GM18870 (cell line): ENCODE data around the gene TUFT1.
"Not testable (repeated sequence)": the region's sequence is repeated elsewhere in the genome, so short reads cannot be mapped to it uniquely, and the experiment has no call there.

Experiments
- ATAC-seq: cut with Tn5 transposase; IDR thresholded peaks from one replicate; pipeline ENCODE4 v1.9.1; 2021; ENCODE audit warnings: moderate library complexity; ENCODE audit not compliant: unreplicated experiment

The TUFT1 gene

DNA sequence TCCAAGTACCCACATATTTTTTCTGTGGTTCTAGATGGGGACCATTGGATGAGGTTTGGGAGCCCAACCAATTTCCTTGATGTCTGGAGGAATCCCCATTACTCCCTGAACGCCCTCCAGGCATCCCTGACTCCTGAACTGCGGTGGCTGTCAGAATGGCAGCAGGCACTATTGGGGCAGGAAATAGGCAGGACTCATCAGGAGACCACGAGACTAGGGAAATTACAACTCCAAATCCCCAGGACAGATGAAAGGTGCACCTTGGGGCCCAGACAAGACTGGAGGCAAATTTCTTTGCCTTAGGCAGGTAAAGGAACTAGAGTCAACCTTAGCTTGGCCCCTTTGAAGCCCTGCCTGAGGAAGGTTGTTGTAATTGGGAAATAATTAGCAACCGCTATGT, 27.8 kb upstream of the TUFT1 start:
- no peak for ATAC-seq

DNA sequence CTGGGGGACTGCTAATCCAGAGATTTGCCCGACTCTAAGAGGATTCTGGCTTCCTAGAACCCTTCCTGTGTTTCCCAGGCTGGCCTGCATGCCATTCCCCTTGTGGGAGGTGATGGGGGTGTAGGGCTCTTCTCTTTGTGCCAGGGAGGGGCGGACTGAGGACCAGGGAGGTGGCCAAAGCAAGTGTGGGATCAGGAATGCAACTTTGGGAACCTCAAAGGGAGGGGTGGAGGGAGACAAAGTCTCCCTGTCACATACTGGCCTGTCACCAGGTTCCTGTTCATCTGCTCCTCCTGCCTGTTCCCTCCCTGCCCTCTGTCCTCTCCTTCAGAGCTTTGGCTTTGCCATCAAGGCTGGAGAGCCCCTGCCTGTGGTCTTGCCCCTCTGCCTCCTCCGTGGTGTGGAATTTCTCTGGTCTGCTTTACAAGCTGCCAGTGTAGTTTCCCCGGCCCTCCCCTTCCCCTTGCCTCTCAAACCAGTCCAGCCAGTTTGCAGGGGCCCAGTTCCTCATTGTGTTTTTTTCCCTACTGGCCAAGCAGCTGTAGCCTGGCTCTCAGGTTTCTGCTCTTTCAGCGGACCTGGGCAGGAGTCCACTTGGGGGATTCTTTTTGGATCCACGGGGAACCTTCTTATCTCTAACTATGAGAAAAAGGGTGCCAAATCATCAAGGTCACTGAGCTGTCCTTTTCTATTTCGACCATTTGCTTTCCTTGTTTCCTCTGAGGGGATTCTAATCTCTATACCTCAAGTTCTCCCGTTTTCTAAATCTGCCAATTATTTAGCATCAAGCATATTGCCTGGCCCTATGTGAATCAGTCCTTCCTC, 27.1 kb upstream of the TUFT1 start:
- no peak for ATAC-seq

DNA sequence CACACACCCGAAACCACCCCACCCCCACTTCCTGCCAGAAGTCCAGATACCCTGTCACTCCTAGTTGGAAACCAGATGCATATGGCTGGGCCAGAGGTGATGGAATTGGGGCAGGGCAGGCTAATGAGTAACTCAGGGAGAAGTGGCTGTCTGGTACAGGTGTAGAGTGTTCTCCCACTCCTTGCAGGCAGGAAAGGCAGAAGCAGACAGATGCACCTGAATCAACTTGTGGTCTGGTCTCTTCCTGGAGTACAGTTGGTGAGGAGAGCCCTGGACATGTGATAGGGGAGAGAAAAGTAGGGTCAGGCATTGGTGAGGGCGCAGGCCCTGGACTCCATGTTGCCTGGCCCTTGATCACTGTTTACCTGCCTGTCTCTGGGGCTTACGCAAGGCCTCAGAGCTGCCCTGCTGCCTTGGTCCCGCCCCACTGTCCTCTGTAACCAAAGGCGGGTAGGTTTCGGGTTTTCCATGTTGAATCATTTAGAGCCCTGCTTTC, 26.4 kb upstream of the TUFT1 start:
- ATAC-seq, result no peak

DNA sequence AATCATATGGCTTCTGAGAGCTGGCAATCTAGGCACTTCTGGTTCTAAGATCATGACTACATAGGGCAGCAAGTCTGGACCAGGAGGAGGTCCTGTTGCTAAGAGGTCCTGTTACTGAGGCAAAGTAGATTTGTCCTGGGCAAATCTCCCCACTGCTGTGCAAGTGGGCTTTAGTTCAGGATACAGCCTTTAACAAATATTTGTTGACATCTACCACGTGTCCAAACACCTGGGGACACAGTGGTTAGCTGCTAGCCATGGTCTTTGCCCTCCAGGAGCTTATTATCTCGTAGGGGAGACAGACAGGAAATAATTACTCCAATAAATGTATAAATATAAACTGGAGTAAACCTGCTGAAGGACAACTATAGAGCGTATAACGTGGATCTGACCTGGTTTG, 25.7 kb upstream of the TUFT1 start:
- ATAC-seq, result no peak

DNA sequence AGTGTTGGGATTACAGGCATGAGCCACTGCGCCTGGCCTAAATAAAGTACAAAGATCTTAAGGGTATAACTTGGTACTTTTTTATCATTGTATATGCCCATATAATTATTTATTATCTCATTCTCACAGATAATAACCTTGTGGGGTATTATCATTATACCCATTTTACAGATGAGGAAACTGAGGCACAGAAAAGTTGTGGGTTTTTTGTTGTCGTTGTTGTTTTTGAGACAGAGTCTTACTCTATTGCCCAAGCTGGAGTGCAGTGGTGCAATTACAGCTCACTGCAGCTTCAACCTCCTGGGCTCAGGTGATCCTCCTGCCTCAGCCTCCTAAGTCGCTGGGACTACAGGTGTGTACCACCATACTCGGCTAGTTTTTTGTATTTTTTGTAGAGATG, 24.8 kb upstream of the TUFT1 start:
- ATAC-seq, result no peak

DNA sequence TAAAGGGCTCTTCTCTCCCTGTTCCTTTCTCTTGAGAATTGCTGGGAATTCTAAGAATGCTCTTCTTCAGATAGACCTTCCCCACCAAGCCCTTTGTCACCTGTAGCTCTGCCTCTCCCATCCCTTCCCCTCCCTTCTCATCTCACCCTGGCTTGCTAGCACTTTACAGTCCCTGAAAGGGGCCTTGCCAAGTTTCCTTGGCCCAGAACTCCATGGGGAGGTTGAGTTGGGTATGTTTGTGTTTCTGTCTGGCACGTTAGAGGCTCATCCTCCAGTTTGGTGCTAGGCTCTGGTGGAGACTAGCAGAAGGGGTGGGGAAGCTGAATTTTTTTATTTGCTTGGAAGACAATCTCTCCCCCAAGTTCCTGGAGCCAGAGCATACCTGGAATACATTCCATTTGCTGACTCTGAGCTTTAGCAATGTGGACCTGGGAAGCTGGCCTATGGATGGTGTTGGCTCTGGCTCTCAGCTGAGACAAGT, 24.0 kb upstream of the TUFT1 start:
- ATAC-seq, result no peak

DNA sequence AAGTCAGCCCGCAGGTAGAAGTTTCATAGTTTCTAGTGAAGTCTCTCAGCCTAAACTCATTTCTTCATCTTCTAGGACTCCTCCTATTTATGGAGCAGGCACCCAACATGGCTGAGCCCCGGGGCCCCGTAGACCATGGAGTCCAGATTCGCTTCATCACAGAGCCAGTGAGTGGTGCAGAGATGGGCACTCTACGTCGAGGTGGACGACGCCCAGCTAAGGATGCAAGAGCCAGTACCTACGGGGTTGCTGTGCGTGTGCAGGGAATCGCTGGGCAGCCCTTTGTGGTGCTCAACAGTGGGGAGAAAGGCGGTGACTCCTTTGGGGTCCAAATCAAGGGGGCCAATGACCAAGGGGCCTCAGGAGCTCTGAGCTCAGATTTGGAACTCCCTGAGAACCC, 21.7 kb upstream of the TUFT1 start:
- no peak for ATAC-seq

DNA sequence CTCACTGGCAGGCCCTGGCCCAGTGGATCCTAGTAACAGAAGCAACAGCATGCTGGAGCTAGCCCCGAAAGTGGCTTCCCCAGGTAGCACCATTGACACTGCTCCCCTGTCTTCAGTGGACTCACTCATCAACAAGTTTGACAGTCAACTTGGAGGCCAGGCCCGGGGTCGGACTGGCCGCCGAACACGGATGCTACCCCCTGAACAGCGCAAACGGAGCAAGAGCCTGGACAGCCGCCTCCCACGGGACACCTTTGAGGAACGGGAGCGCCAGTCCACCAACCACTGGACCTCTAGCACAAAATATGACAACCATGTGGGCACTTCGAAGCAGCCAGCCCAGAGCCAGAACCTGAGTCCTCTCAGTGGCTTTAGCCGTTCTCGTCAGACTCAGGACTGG, 21.2 kb upstream of the TUFT1 start:
- ATAC-seq, result no peak

DNA sequence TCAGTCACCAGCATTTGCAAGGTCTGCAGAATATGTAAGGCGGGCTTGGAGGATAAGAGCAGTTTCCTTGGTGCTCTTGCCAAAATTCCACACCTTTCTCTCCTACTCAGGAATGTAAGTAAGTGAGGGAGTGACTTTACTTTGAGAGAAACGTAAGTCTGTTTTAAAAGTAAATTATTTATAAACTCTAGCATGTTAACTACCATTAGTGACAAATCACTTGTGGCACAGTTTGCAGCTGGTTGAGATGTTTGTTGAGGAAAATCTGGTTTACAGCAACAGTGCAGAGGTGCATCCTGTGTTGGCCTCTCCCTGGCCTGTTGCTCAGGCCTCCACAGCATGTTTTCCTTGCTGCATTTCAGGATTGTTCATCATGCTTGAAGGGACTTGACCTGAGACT, 20.4 kb upstream of the TUFT1 start:
- ATAC-seq, result no peak

DNA sequence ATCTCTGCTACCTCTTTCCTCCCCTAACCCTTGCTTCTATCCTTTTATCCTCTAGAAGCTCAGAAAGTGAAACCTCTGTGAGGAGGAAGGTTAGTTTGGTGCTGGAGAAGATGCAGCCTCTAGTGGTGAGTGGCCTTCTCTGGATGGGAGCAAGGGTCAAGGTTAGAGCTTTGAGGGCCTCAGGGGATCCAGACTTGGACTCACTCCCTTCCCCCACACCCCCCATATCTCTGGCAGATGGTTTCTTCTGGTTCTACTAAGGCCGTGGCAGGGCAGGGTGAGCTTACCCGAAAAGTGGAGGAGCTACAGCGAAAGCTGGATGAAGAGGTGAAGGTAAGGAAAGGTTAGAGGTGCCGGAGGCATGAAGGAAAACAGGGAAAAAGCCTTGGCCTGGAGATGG, 19.8 kb upstream of the TUFT1 start:
- ATAC-seq, result no peak

DNA sequence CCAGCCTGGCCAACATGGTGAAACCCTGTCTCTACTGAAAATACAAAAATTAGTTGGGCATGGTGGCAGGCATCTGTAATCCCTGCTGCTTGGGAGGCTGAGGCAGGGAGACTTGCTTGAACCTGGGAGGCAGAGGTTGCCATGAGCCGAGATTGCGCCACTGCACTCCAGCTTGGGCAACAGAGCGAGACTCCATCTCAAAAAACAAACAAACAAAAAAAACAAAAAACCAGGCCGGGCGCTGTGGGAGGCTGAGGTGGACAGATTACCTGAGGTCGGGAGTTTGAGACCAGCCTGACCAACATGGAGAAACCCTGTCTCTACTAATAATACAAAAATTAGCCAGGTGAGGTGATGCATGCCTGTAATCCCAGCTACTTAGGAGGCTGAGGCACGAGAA, 17.7 kb upstream of the TUFT1 start:
- ATAC-seq, result not testable (repeated sequence)

DNA sequence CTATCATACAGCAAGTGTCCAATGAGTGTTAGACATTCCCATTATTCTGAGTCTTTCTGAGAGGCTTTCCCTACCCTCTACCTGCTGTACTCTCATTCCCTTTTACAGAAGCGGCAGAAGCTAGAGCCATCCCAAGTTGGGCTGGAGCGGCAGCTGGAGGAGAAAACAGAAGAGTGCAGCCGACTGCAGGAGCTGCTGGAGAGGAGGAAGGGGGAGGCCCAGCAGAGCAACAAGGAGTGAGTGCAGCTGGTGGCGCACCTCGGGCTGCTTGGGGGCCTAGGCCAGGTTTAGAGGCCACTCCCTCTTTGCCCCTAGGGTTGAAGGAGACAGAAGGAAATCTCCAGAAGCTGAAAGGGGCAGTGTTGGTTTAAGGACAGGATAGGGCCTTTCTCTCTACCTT, 16.8 kb upstream of the TUFT1 start:
- no peak for ATAC-seq

DNA sequence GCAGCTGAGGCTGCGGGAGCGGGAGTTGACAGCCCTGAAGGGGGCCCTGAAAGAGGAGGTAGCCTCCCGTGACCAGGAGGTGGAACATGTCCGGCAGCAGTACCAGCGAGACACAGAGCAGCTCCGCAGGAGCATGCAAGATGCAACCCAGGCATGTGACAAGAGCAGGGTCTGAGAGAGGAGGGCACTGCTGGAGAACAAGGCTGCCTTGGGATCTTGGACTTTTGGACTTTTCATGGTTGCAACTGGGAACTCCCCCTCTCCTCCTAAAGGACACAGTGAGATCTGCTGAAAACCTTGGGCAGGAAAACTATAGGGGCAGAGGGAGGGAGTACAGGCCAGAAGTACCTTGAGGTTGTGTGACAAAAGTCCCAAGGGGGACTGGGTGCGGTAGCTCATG, 15.4 kb upstream of the TUFT1 start:
- ATAC-seq, result no peak

DNA sequence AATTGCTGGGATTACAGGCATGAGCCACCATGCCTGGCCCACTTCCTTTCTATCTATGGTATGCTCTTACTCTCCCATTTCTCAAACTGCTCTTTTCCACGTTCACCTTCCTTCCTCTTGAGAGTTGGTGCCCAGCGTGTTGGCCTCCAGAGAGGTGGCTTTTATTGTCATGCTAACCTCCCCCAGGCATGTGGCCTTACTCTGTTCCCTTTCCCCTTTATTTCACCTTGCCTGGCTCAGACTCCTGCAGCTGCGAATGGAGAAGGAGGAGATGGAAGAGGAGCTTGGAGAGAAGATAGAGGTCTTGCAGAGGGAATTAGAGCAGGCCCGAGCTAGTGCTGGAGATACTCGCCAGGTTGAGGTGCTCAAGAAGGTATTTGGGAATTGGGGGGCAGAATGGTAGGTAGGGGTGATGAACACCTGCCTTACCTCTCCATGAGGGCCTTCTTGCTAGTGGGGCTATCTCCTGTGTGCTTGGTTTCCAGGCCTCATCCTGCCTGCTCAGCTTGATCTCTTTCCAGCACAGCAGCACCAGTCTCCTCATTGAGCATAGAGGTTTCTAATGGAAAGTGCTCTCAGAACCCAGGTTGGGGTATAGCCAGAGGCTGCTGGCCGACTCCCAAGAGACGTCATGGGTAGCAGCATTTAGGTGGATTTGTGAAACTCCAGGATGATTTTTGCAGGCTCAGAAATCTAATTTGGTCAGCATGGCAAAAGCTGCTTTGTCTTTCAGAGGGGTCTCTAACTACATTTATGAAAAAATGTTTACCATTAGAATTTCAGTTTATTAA, 13.2 kb upstream of the TUFT1 start:
- ATAC-seq, result no peak

DNA sequence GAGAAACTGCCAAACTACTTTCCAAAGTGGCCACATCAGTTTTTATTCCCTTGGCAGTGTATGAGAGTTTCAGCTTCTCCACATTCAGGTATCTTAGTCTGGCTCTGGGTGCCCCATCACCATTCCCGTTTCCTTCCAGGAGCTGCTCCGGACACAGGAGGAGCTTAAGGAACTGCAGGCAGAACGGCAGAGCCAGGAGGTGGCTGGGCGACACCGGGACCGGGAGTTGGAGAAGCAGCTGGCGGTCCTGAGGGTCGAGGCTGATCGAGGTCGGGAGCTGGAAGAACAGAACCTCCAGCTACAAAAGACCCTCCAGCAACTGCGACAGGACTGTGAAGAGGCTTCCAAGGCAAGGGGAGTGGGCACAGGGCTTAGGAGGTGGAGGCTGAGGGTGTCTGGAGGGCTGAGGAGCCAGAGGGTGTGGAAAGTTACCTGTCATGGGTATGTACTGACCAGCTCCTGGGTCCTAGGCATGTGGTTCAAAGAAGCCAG, 10.9 kb upstream of the TUFT1 start:
- no peak for ATAC-seq

DNA sequence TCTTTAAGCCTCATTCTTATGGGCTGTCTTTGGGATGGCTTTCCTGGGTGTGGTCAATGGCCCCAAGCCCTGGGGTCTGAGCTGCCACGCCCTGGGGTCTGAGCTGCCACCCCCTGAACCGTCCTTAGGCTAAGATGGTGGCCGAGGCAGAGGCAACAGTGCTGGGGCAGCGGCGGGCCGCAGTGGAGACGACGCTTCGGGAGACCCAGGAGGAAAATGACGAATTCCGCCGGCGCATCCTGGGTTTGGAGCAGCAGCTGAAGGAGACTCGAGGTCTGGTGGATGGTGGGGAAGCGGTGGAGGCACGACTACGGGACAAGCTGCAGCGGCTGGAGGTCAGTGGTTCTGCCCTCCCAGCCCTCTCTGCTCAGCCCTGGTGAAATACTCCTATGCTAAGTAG, 10.3 kb upstream of the TUFT1 start:
- no peak for ATAC-seq

DNA sequence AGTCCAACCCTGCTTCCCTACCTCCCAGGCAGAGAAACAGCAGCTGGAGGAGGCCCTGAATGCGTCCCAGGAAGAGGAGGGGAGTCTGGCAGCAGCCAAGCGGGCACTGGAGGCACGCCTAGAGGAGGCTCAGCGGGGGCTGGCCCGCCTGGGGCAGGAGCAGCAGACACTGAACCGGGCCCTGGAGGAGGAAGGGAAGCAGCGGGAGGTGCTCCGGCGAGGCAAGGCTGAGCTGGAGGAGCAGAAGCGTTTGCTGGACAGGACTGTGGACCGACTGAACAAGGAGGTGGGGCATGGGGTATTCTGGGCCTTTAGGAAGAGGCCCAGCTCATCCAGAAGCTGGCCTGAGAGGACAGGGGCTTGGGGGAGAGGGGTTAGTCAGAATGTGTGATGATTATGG, 9.6 kb upstream of the TUFT1 start:
- no peak for ATAC-seq

DNA sequence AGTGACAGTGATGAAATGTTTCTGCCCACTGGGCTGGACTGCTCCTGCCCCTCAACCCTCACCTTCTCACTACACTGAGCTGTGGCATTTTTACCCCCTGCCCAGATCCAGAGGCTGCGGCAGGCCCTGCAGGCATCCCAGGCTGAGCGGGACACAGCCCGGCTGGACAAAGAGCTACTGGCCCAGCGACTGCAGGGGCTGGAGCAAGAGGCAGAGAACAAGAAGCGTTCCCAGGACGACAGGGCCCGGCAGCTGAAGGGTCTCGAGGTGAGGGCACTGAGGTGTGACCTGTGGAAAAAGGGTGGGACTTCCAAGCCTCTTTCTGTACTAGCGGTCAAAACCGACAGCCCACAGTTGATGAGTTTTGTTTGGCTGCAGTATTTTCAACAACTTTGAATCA, 6.2 kb upstream of the TUFT1 start:
- no peak for ATAC-seq

DNA sequence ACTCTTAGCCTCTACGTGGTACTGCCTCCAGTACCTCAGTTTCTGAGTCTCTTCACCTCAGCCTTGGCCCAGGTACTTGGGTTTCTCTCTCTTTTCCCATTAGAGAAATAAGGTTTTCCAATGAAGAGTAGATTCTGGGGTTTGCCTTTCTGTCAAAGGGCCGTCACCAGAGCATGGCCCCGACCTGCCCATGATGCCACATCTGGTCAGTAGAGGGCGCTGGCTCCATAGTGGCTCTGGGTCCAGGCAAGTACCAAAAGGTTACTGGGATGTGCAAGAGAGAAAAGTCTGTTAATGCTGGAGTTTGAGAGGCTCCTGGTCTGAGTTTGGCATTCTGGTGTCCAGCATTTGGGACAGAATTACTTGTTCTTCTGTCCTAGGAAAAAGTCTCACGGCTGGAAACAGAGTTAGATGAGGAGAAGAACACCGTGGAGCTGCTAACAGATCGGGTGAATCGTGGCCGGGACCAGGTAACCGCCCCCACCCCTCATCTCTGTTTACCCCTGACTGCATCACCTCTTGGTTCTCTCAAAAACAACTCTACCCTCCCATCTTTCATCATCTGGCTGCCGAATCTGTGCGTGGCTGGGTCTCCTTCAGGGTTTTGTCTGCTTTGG, 5.3 kb upstream of the TUFT1 start:
- no peak for ATAC-seq

DNA sequence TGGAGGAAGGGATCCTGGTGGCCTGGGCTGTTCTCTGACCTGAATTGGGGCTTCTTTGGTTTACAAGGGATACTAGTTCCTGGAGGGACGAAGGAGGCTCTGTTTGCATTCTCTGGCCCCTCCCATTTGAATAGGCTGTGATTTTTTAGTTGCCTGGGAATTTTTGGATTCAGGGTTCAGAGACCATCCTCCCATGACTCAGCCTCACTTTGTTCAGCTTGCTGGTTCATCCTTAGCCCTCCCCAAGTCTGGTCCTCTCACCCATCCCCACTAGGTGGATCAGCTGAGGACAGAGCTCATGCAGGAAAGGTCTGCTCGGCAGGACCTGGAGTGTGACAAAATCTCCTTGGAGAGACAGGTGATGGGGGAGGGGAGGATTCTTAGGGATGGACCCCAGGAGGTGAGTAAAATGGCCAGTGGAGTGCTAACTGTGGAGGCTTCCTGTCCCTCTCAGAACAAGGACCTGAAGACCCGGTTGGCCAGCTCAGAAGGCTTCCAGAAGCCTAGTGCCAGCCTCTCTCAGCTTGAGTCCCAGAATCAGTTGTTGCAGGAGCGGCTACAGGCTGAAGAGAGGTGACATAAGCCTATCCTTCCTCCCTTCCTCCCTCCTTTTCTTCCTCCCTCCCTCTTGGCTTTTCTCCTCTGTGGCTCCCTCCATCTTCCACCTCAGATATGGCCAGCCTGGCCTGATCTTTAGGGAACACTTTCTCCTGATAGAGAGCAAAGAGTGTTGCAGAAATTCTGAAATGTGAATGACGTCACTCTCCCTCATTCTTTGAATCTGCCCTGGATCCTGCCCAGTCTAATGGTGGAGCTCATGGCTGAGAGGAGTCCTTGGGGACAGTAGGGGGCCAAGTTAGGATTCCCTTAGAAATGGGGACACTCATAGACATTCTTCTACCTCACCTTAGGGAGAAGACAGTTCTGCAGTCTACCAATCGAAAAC, 4.5 kb upstream of the TUFT1 start:
- ATAC-seq, result no peak
